GM13976 (cell line): ENCODE results near the gene IREB2.

Experiments
- DNase-seq: peaks from one replicate; pipeline ENCODE4 v3.0.0; 2012; ENCODE audit warnings: low spot score
- in situ Hi-C: fragments of 300-500 bp; cut with MboI; formaldehyde crosslinking; loops from one replicate; pipeline ENCODE4 v1.12.0; 2022; ENCODE audit warnings: low sequenced_read_pairs, mixed read lengths, inconsistent platforms; ENCODE audit not compliant: unreplicated experiment
- TF ChIP-seq, protein P1 (sequence below): IDR thresholded peaks from 2 replicates; pipeline ENCODE4 v1.5.1; 2012; ENCODE audit warnings: borderline replicate concordance, mild to moderate bottlenecking; ENCODE audit not compliant: insufficient read depth; ENCODE audit errors: extremely low read depth, missing control alignments, control extremely low read depth

Gene IREB2

DNA sequence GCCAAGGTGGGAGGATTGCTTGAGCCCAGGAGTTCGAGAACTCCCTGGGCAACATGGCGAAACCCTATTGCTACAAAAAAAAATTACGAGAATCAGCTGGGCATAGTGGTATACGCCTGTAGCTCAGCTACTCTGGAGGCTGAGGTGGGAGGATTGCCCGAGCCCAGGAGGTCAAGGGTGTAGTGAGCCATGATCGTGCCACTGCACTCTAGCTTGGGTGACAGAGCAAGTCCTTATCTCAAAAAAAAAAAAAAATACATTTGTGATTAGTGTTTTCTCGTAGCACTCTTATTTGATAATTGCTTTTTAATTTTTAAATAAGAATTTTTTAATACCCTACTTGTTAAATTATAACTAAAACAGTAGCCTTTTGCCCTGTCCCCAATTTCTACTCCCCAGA is 18.4 kb downstream of the IREB2 start:
- TF ChIP-seq, protein P1, sequence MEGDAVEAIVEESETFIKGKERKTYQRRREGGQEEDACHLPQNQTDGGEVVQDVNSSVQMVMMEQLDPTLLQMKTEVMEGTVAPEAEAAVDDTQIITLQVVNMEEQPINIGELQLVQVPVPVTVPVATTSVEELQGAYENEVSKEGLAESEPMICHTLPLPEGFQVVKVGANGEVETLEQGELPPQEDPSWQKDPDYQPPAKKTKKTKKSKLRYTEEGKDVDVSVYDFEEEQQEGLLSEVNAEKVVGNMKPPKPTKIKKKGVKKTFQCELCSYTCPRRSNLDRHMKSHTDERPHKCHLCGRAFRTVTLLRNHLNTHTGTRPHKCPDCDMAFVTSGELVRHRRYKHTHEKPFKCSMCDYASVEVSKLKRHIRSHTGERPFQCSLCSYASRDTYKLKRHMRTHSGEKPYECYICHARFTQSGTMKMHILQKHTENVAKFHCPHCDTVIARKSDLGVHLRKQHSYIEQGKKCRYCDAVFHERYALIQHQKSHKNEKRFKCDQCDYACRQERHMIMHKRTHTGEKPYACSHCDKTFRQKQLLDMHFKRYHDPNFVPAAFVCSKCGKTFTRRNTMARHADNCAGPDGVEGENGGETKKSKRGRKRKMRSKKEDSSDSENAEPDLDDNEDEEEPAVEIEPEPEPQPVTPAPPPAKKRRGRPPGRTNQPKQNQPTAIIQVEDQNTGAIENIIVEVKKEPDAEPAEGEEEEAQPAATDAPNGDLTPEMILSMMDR = no peak
- in situ Hi-C loops = no loop called here
- no peak for DNase-seq

DNA sequence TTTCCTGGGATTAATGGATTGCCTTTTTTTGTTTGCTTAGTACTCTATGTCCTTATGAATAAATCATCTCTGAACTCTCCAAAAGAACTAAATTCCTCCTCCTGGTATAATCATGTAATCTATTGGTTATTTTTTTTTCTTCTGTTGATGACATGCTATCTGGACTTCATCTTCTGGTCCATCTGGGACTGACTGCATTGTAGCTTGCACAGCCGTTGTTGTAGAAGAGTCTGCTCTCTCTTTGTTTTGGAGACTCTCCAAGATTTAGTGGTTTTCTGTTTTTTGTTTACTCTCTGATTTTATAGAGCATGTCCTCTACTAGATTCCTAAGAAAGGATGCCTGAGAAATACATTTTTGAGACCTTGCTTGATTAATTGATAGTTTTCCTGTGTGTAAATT is 19.1 kb downstream of the IREB2 start:
- in situ Hi-C loops = no loop called here
- no peak for DNase-seq
- TF ChIP-seq, protein P1 = no peak

DNA sequence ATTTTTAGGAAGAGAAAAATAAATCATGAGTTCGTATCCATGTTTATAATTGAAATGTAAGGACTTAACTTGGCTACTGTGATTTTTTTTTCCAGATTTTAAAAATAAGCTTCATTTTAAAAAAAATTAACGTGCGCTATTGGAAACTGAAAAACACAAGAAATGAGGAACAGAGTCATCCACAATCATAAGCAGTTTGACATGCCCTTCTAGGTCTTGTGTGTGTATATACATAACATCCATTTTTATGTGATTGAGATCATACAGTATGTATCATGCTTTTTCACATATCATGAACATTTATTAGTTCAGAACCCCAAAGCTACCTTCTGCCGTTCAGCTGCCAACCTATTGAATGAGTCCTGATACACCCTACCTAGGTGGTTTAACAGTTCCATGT is 22.7 kb downstream of the IREB2 start:
- in situ Hi-C loops = no loop called here
- DNase-seq = no peak
- TF ChIP-seq, protein P1 = no peak

DNA sequence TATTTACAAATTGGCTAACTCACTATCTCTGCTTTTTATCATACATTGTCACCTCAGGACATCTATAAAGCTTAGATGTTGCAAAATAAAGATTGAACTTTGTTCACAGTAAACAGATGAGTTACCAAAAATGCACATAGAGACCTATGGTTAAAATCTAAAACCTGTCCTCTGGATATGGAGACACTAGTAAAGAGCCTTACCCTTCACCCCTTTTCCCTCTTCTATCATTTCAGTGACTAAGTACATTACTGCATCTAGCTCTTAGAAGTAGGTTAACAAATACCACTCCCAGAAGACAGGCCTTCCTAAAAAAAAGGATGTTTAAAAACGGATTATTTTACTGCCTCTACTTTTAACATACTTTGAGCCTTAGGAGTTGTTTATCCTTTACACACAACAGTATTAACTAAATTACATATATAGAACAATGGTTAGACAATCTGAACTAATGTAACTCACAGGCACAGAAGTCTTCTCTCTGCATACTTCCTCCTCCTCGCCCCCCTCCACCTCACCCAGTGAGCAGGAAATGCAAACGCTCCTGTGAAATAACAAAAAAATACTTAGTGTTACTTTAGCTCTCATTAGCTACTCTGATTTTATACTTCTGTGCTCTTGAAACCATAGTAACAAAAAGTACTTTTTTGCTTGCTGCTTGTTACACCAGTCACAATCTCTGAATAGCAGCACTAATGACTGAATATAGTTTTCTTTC is 23.3 kb downstream of the IREB2 start:
- TF ChIP-seq, protein P1 = no peak

DNA sequence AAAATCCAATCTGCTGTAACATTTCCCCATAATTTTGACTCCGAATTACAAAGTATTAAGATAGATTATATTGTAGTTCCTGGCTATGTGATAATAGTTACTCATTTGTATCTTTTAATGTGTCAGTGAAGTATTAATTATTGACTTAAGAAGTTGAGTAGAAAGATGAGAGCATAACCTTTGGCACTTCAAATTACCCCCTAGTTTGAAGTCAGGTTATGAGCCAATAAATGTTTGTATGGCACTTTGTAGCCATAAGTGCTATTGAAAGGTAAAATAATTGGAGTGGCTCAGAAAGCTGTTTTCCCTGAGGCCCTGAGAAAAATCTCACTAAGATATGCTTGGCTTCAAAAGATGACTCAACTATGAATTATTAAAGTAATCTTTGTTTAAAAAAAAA is 31.0 kb downstream of the IREB2 start:
- TF ChIP-seq, protein P1 = no peak
- DNase-seq = no peak
- in situ Hi-C loops = no loop called here

More for the DNA sequence above, 23.3 kb downstream of the IREB2 start:
- in situ Hi-C loops = no loop called here
- no peak for DNase-seq

DNA sequence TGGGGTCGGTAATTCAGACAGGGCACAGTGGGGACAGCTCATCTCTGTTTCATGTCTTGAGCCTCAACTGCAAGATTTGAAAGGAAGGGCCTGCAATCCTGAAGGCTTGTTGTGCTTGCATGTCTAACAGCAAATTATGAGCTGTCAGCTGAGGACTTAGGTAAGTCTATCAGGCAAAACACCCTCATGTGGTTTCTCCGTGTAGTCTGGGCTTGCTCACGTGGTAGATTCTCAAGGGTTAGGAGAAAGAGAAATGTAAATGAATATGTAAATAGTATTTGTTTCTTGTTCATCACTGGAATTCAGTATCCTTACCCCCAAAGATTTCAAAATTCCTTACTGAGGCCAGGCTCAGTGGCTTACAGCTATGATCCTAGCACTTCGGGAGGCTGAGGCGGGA is 39.3 kb downstream of the IREB2 start:
- TF ChIP-seq, protein P1 = no peak
- no peak for DNase-seq
- in situ Hi-C loops = no loop called here

DNA sequence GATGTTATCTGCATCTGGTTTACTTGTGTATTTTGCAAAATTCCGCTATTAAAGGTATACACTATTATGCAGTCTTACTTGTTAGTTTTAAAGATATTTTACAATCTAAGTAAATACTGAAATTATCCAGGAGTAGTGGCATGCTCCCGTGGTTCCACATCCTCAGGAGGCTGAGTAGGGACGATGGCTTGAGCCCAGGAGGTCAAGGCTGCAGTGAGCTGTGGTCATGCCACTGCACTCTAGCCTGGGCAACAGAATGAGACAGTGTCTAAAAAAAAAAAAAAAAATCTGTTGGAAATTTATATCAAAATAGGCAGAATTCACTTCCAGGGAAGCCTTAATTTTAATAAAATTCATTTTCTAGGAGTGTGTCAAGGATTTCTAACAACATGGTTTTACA is 41.6 kb downstream of the IREB2 start:
- TF ChIP-seq, protein P1 = no peak
- DNase-seq = no peak
- in situ Hi-C loops = no loop called here
